B cell (primary cell): ENCODE data around the gene TRIM24. TPM values are rescaled to one million over a fixed set of nuclear protein-coding genes. Genes with fewer than 3 reads are reported as not detected.

Experiments used
- ATAC-seq: fragments of 200-7000 bp; cut with Tn5 transposase; one replicate; pipeline ENCODE4 v1.10.0; 2021; ENCODE audit warnings: low read depth, mild to moderate bottlenecking, moderate number of reproducible peaks, moderate library complexity
- CTCF ChIA-PET: fragments of 350-600 bp; sonication (Branson Sonifier 250); formaldehyde crosslinking; loops from one replicate; lab custom pipeline; 2021; ENCODE audit warnings: antibody characterized with exemption, inconsistent platforms; lab: Charles Lee
- POLR2A ChIA-PET: fragments of 350-600 bp; sonication (Branson Sonifier 250); formaldehyde crosslinking; loops from one replicate; lab custom pipeline; 2021; ENCODE audit warnings: antibody characterized with exemption; lab: Charles Lee
- DNase-seq: peaks from one replicate; pipeline ENCODE4 v3.0.0; 2013
- H2AFZ ChIP-seq: 2 replicates; pipeline ENCODE4 v1.6.1; 2012; ENCODE audit warnings: mild to moderate bottlenecking, low read depth, low read length; ENCODE audit not compliant: insufficient read depth, poor library complexity, severe bottlenecking
- H3K27ac ChIP-seq, 2 donors: 1 replicate in 1 of 2; 2 replicates in 1 of 2; pipeline ENCODE4 v1.5.1; 2012 to 2013; ENCODE audit warnings: low read length in 2 of 2, mild to moderate bottlenecking in 2 of 2, moderate library complexity in 1 of 2
- H3K27me3 ChIP-seq, 4 experiments: fragments of 200-600 bp in 1 of 4; sonication (generic) in 1 of 4; replicated peaks in 1 of 4; 1 replicate in 2 of 4; 2 replicates in 2 of 4; pipeline versions ENCODE4 v1.6.1 to v1.7.0; 2013 to 2016; ENCODE audit warnings: low read length in 3 of 4, mild to moderate bottlenecking in 2 of 4, mixed read lengths in 1 of 4, moderate library complexity in 1 of 4; ENCODE audit not compliant: insufficient read depth in 4 of 4, control insufficient read depth in 3 of 4; ENCODE audit errors: control extremely low read depth in 1 of 4
- H3K36me3 ChIP-seq, 2 experiments: replicated peaks in 1 of 2; 1 replicate in 1 of 2; 2 replicates in 1 of 2; pipeline versions ENCODE4 v1.6.1 to v1.7.1; 2013; ENCODE audit warnings: low read length in 1 of 2; ENCODE audit not compliant: insufficient read depth in 2 of 2, control insufficient read depth in 1 of 2; ENCODE audit errors: control extremely low read depth in 1 of 2, extremely low read depth in 1 of 2
- H3K4me1 ChIP-seq, 2 donors: fragments of 200-600 bp in 1 of 2; sonication (generic) in 1 of 2; 1 replicate in 1 of 2; 2 replicates in 1 of 2; pipeline versions ENCODE4 v1.5.1 to v1.6.1; 2013 to 2017; ENCODE audit warnings: low read length in 2 of 2; ENCODE audit not compliant: control insufficient read depth in 2 of 2, insufficient read depth in 2 of 2
- H3K4me2 ChIP-seq: replicated peaks from 2 replicates; pipeline ENCODE3; 2012; ENCODE audit warnings: mild to moderate bottlenecking, low read depth, low read length; ENCODE audit not compliant: poor library complexity, severe bottlenecking
- H3K4me3 ChIP-seq, 5 experiments: fragments of 200-600 bp in 1 of 5; sonication (generic) in 1 of 5; 1 replicate in 3 of 5; 2 replicates in 2 of 5; pipeline versions ENCODE4 v1.5.1 to v1.7.0; 2011 to 2016; ENCODE audit warnings: low read length in 4 of 5, mild to moderate bottlenecking in 4 of 5, low read depth in 2 of 5, control low read depth in 1 of 5, moderate library complexity in 1 of 5; ENCODE audit not compliant: insufficient read depth in 1 of 5; ENCODE audit errors: control extremely low read depth in 1 of 5, extremely low read depth in 1 of 5
- H3K79me2 ChIP-seq: fragments of 200-600 bp; sonication (generic); one replicate; pipeline ENCODE4 v1.6.0; 2016; ENCODE audit warnings: low read length; ENCODE audit not compliant: control insufficient read depth, insufficient read depth
- H3K9ac ChIP-seq: fragments of 200-600 bp; sonication (generic); 2 replicates; pipeline ENCODE4 v1.6.1; 2017; ENCODE audit warnings: mild to moderate bottlenecking, low read length, moderate library complexity
- H3K9me3 ChIP-seq, 3 donors: one replicate each; pipeline versions ENCODE4 v1.6.1 to v1.7.1; 2013; ENCODE audit warnings: low read length in 2 of 3; ENCODE audit not compliant: control insufficient read depth in 2 of 3, insufficient read depth in 1 of 3; ENCODE audit errors: control extremely low read depth in 1 of 3
- H4K20me1 ChIP-seq: 2 replicates; pipeline ENCODE4 v1.6.0; 2012; ENCODE audit warnings: mild to moderate bottlenecking, low read length; ENCODE audit not compliant: insufficient read depth, control insufficient read depth, poor library complexity, severe bottlenecking
- H3K27ac Mint-ChIP-seq: one replicate; pipeline ENCODE4 v1.8.0; 2021; ENCODE audit warnings: mixed read lengths
- H3K27me3 Mint-ChIP-seq: one replicate; pipeline ENCODE4 v1.8.0; 2021; ENCODE audit warnings: mixed read lengths
- H3K4me1 Mint-ChIP-seq: one replicate; pipeline ENCODE4 v1.8.0; 2021; ENCODE audit warnings: mixed read lengths
- H3K4me3 Mint-ChIP-seq: one replicate; pipeline ENCODE4 v1.8.0; 2021; ENCODE audit warnings: mixed read lengths
- H3K9me3 Mint-ChIP-seq: one replicate; pipeline ENCODE4 v1.8.0; 2022; ENCODE audit warnings: mixed read lengths; ENCODE audit not compliant: insufficient read depth
- EZH2 ChIP-seq: IDR thresholded peaks from 2 replicates; pipeline ENCODE4 v1.6.1; 2012; ENCODE audit warnings: borderline replicate concordance, low read depth, mild to moderate bottlenecking, moderate library complexity, low read length; ENCODE audit not compliant: insufficient read depth, poor library complexity, severe bottlenecking
- WGBS: methylation state at CpG from one replicate; pipeline ENCODE4 v1.1.5; 2013; ENCODE audit warnings: missing lambda C conversion rate; ENCODE audit not compliant: insufficient coverage; 5-methylcytosine and 5-hydroxymethylcytosine counted together
- intact Hi-C: fragments of 100-400 bp; cut with micrococcal nuclease; formaldehyde crosslinking; loops from one replicate; pipeline ENCODE4 v1.10.0; 2022
- polyA plus RNA-seq: library from polyadenylated mRNA; depleted of rRNA; stranded (reverse); fragments of >200 nt; gene quantifications from 2 replicates; pipeline ENCODE4 v1.2.3, GENCODE V29; 2012
- total RNA-seq, 2 donors: library from RNA; stranded (reverse); fragments of 120-200 nt in 1 of 2; gene quantifications; 1 replicate in 1 of 2; 2 replicates in 1 of 2; pipeline versions ENCODE4 v1.2.3 to v1.2.4, GENCODE V29; 2013 to 2022
- TF ChIP-seq, protein P1 (sequence below): fragments of 200-600 bp; IDR thresholded peaks from one replicate; pipeline ENCODE4 v1.8.0; 2022; ENCODE audit warnings: antibody characterized with exemption, mild to moderate bottlenecking

The TRIM24 gene
- total and polyA plus RNA-seq, 2 donors (not counting 1 experiment from before 2014, with no cell fraction given), result 3.7 to 18.7 TPM

- 100% methylated on average over 7 of the region's 18 CpGs for WGBS
- DNase-seq, result peak; percentile 17
- Histone ChIP-seq H3K9ac (no peak overlapping the region), H3K4me3 (no peak overlapping the region), H3K27me3 (no peaks in the 10 kb centered on the region), H2AFZ (no peak overlapping the region), H3K27ac (no peak overlapping the region), H3K79me2 (peaks cover 9% of the 10 kb centered on the region), H3K4me1 (peaks cover 9 to 14% of the 10 kb centered on the region in 2 donors), H4K20me1 (peaks cover 9% of the 10 kb centered on the region), H3K4me2 (peak overlapping the region; percentile 92), H3K36me3 (no peaks in the 10 kb centered on the region), H3K9me3 (peaks cover 0 to 4% (median 0%) of the 10 kb centered on the region in 3 donors)
- ChIA-PET CTCF (no interaction called here), POLR2A (interaction anchor here (0.7 kb wide), 1 partner anchor 10 kb away, joined by 3 read pairs; no protein-coding TSS in a partner anchor)
- no peak for TF ChIP-seq EZH2
- TF ChIP-seq, protein P1, sequence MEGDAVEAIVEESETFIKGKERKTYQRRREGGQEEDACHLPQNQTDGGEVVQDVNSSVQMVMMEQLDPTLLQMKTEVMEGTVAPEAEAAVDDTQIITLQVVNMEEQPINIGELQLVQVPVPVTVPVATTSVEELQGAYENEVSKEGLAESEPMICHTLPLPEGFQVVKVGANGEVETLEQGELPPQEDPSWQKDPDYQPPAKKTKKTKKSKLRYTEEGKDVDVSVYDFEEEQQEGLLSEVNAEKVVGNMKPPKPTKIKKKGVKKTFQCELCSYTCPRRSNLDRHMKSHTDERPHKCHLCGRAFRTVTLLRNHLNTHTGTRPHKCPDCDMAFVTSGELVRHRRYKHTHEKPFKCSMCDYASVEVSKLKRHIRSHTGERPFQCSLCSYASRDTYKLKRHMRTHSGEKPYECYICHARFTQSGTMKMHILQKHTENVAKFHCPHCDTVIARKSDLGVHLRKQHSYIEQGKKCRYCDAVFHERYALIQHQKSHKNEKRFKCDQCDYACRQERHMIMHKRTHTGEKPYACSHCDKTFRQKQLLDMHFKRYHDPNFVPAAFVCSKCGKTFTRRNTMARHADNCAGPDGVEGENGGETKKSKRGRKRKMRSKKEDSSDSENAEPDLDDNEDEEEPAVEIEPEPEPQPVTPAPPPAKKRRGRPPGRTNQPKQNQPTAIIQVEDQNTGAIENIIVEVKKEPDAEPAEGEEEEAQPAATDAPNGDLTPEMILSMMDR, result no peak
- intact Hi-C loops, result no loop called here
- Mint-ChIP-seq H3K4me3 (peak overlapping the region; percentile 61), H3K4me1 (peaks cover 19% of the 10 kb centered on the region), H3K27ac (no peak overlapping the region), H3K9me3 (peaks cover 2% of the 10 kb centered on the region), H3K27me3 (peaks cover 3% of the 10 kb centered on the region)
- ATAC-seq, result no peak
Measured at GRCh38 chr7:138458576-138459412, 1.3 kb upstream of the TRIM24 start.
